ENCODE data around the gene TBC1D3D.
"Not testable (repeated sequence)": the region's sequence is repeated elsewhere in the genome, so short reads cannot be mapped to it uniquely, and the experiment has no call there.

TBC1D3D gene

GRCh38 chr17:38003676-38004075, at the start of gene TBC1D3D:
TSS of gene TBC1D3D (plus strand) at chr17:38003976. CDS start at chr17:38005561, 1,585 bp downstream.
- DNase-seq (ENCODE audit: low spot score): not testable (repeated sequence)

GRCh38 chr17:37988960-37989359, 14.8 kb upstream of the TBC1D3D start, which contains the start of gene TBC1D3L:
TSS of gene TBC1D3L (minus strand) at chr17:37989060. CDS start at chr17:37987520, 1,540 bp downstream.
- not testable (repeated sequence) for DNase-seq (ENCODE audit: low spot score)

All from LoVo (cell line).